H7 (cell line): ENCODE measurements around the gene MED15. TPM values are rescaled to one million over a fixed set of nuclear protein-coding genes. Genes with fewer than 3 reads are reported as not detected.
"Not testable (repeated sequence)": the region's sequence is repeated elsewhere in the genome, so short reads cannot be mapped to it uniquely, and the experiment has no call there.

Experiments used
- DNase-seq: peaks from one replicate; pipeline ENCODE4 v3.0.0; 2012
- H3K27me3 ChIP-seq: 2 replicates; pipeline ENCODE4 v1.6.0; 2011; ENCODE audit warnings: mild to moderate bottlenecking, low read length; ENCODE audit not compliant: control insufficient read depth, insufficient read depth
- H3K36me3 ChIP-seq: replicated peaks from 2 replicates; pipeline ENCODE4 v1.5.1; 2011; ENCODE audit warnings: low read length; ENCODE audit not compliant: control insufficient read depth, insufficient read depth
- H3K4me3 ChIP-seq: 2 replicates; pipeline ENCODE4 v1.5.1; 2011; ENCODE audit warnings: low read depth, mild to moderate bottlenecking, control low read depth, low read length, moderate library complexity; ENCODE audit not compliant: insufficient read depth
- total RNA-seq: library from RNA; depleted of rRNA; stranded (reverse); fragments of >200 nt; shearing (Covaris generic); gene quantifications from 2 replicates; pipeline ENCODE4 v1.2.3, GENCODE V29; 2014

The MED15 gene
- total RNA-seq, 1 experiment from 2014 or later, result 24.4 TPM

DNA sequence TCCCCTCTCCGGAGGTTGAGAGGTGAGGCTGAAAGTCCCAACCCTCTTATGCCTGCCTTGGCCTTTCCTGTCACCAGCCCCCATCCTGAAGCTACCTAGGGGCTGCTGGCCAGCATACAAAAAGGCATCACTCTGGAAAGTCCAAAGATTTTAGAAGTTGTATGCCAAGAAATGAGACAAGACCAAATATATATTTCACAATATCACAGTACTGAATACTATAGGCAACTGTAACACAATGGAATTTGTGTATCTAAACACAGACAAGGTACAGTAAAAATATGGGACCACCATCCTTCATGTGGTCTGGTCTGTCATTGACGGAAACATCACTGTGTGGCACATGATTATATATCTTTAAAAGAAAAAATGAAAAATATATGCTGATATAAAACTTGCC, 16.1 kb upstream of the MED15 start:
- peaks cover 10% of the 10 kb centered on the region for H3K27me3 ChIP-seq
- H3K4me3 ChIP-seq, result no peak overlapping the region
- no peaks in the 10 kb centered on the region; the same call in 1 of the 2 replicates for H3K36me3 ChIP-seq
- no peak for DNase-seq

DNA sequence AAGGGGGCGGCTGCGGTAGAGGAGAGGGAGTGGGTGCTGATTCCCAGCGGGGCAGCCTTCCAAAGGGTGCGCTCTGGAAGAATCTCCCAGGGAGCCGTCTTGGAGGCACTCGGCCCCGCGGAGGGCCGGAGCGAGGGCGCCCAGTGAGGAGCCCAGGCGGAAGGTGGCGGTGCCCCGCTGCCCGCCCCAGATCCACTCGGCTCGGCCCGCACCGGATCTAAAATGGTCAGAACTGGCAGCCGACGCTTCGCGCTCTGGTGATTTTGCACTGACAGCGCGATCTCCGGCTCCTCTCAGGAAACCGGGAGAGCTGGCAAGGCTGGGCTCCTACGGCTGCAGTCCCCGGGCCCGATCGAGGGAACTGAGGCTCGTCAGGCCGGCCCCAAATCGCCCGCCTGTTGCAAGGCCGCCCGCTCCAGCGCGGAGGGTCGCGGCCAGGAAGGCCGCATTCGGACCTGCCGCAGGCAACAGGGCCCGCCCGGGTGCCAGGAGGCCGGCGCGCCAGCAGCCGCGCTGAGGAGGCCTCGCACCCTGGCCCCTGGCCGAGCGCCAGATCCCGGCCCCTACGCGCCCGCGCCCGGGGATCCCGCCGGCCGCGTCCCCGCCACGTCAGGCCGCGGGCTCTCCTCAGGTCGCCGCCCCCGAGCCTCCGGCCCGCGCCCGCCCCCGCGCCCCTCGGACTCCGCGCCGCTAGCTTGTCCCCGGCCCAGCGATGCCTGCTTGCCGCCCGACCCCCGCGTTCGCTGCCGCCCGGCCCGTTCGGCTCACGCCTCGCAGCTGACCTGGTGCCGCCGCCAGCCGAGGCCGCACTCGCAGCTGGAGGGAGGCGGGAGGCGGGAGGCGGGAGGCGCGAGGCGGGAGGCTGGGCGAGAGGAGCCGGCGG, 12.2 kb upstream of the MED15 start, which contains the start of gene KLHL22:
Gene KLHL22, minus strand, starts transcription at position 818 of the 883 bp plus-strand sequence. CDS start 6,584 bp downstream, outside the sequence.
- Histone ChIP-seq H3K36me3 (no peaks in the 10 kb centered on the region), H3K27me3 (peaks cover 10% of the 10 kb centered on the region), H3K4me3 (peak within 1 kb of the TSS; percentile 82)
- DNase-seq, result peak; percentile 87

- H3K36me3 ChIP-seq, result no peaks in the 10 kb centered on the region
- peaks cover 10% of the 10 kb centered on the region for H3K27me3 ChIP-seq
- DNase-seq, result peak; percentile 99
- H3K4me3 ChIP-seq, result peak overlapping the region; percentile 82
These were observed 11.3 kb upstream of the MED15 start for GRCh38 chr22:20495861-20496681.

DNA sequence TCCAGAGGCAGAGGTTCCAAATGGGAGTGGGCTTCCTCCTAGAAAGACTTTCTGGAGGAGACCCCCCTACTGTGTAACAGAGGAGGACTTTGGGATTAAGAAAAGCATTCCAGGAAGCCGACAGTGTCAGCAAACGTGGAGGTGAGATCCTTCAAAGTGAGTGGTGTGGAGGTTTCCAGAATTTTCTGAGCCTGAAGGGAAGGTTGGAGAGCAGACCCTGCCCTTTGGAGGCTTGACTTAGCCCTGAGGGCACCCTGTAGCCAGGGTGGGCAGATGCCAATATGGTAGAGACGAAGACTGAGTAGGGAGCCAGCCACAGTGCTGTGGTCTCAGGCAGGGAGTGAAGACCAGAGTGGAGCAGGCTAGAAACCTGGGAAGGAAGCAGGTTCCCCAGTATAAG, 10.0 kb upstream of the MED15 start:
- no peaks in the 10 kb centered on the region for H3K36me3 ChIP-seq
- H3K27me3 ChIP-seq, result peaks cover 10% of the 10 kb centered on the region
- no peak for DNase-seq
- no peak overlapping the region for H3K4me3 ChIP-seq

DNA sequence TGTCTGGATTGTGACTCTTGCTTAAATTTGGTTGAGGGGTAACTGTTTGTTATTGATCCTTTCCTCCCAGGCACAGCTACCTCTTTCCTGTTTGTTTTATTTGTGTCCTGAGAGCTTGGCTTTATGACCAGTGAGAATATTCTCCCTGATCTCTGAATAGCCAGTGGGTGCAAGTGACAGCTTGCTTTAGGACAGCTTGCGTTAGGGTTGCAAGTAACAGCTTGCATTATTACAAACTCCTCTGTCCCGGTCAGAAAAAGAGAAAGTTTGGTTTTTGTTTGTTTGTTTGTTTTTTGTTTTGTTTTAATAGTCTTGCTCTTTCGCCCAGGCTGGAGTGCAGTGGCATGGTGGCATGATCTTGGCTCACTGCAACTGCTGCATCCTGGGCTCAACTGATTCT, 8.5 kb upstream of the MED15 start:
- no peak for DNase-seq
- H3K27me3 ChIP-seq, result peaks cover 10% of the 10 kb centered on the region
- H3K4me3 ChIP-seq, result no peak overlapping the region
- H3K36me3 ChIP-seq, result no peaks in the 10 kb centered on the region

- Histone ChIP-seq H3K27me3 (peaks cover 4% of the 10 kb centered on the region), H3K36me3 (no peaks in the 10 kb centered on the region), H3K4me3 (no peak overlapping the region)
- DNase-seq, result no peak
These were observed 7.6 kb upstream of the MED15 start for GRCh38 chr22:20499769-20500168.

DNA sequence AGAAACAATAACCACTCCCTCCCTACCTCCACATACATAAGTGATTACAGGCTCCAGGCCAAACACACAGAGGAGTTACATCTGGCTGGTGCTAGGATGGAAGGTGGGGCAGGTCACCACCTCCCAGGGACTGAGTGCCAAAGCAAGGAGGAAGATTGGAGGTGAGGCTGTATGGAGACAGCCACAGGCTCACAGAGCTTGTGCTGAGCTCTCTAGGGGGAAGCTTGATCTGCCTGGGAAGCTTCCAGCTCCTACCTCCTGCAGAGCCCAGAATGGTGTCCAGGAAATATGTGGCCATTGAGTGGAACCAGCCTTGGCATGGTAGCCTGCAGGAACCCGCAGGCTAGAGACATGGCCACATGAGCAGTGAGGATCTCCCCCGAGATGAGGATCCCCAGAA, 3.6 kb upstream of the MED15 start:
- no peak for DNase-seq
- H3K36me3 ChIP-seq, result no peaks in the 10 kb centered on the region
- H3K4me3 ChIP-seq, result no peak overlapping the region
- H3K27me3 ChIP-seq, result no peaks in the 10 kb centered on the region

DNA sequence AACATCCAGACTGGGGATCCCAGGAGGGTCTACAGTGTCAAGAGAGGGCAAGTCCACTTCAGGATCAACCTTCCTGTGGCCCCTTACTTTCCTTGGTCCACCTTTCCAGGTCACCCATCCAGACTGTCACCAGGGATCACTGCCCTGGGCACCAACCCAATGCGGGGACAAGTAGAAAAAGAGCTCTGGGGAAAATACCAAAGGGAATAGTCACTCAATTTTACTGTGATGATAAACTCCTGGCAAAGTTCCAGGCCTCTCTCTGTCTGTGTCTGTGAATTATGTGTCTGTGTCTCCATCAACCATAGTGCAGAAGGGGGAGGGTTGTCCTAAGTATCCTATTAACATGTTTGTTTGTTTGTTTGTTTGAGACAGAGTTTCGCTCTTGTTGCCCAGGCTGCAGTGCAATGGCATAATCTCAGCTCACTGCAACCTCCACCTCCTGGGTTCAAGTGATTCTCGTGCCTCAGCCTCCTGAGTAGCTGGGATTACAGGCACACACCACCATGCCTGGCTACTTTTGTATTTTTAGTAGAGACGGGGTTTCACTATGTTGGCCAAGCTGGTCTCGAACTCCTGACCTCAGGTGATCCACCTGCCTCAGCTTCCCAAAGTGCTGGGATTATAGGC, 3.0 kb upstream of the MED15 start:
- H3K4me3 ChIP-seq, H3K36me3 ChIP-seq, H3K27me3 ChIP-seq, DNase-seq: not testable (repeated sequence)

DNA sequence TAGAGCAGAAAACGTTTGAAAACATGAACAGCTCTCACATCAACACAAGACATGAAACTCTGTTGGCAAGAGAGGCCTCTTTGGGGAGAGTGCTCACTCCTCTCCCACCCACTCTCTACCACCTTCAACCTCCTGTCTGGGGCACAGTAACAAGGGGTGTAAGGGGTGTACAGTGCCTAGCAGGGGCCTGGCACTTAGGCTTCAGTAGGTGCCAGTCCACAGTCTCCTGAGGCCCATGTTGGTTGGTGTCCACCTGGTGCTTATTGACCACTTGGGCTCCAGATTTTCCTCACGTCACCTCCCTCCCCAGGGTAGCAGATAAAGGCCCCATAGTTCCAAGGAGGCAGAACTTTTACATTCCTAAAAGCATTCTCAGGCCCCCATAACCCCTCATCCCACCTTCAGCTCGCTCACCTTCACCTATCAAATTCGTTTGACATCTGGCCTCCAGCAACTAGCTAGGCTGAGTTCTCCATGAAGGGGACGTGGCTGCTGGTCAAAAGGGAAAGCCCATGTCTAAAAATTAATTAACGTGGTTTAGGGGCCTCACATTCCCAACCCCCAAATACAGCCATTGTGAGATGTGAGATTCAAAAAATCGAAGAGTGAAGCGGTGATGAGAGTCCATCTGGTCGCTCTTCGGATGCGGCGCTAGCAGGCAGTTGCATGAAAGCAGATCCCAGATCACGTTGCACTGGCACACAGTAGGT, 712 bp upstream of the MED15 start:
- no peaks in the 10 kb centered on the region for H3K27me3 ChIP-seq

DNA sequence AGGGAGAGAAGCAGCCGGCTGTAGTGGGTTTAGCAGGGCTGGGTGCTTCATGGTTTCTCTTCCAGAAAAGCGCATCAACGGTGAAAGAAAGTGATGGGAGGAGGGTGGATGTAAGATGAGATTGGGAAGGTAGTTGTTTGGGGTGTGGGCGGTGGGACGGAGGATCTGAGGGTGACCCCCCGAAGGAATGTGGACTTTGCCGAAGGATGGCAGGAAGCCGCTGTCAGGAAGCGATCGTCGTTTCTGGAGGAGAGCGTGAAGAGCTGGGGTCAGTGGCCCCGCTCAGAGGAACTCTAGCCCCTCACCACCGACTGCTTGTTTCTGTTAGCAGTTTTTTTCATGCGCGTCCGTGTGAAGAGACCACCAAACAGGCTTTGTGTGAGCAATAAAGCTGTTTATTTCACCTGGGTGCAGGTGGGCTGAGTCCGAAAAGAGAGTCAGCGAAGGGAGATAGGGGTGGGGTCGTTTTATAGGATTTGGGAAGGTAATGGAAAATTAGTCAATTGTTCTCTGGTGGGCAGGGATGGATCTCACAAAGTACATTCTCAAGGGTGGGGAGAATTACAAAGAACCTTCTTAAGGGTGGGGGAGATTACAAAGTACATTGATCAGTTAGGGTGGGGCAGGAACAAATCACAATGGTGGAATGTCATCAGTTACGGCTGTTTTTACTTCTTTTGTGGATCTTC, 801 bp downstream of the MED15 start:
- H3K4me3 ChIP-seq, result peak overlapping the region; percentile 97
- not testable (repeated sequence) for H3K36me3 ChIP-seq, H3K27me3 ChIP-seq
- peak; percentile 76 for DNase-seq

More for the DNA sequence above, 712 bp upstream of the MED15 start:
- H3K36me3 ChIP-seq, result no peaks in the 10 kb centered on the region
- peak overlapping the region; percentile 97 for H3K4me3 ChIP-seq
- no peak for DNase-seq

DNA sequence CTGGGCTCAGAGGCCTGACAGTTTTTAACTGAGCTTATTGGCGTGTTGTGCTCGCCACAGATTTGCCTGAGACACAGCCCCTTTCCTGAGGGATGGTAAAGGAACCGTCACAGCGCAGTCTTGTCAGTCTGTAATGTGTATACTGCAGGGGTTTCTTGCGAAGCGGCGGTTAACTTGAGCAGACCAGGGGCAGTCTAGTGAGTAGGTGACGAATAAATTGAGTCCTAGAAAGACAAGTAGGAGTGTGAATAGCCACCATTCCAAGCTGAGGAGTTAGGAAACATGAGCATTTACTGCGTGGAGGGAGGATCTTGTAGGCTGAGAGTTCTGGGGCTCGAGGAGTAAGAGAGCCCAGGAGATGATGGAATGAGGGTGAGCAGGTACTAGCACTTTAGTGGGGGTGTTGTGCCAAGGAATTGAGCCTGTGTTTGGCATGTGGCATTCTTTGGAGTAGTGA, 1.4 kb downstream of the MED15 start:
- DNase-seq, result no peak
- H3K36me3 ChIP-seq, result no peaks in the 10 kb centered on the region
- H3K4me3 ChIP-seq, result no peak overlapping the region
- no peaks in the 10 kb centered on the region for H3K27me3 ChIP-seq

- Histone ChIP-seq H3K27me3 (no peaks in the 10 kb centered on the region), H3K36me3 (peaks cover under 1% of the 10 kb centered on the region), H3K4me3 (no peak overlapping the region)
- DNase-seq, result peak; percentile 50
These were observed 2.1 kb downstream of the MED15 start for GRCh38 chr22:20509344-20510047.
